GM18873 (cell line): Measurements from ENCODE around the gene KIF24.
"Not testable (repeated sequence)": the region's sequence is repeated elsewhere in the genome, so short reads cannot be mapped to it uniquely, and the experiment has no call there.

ENCODE experiments used
- ATAC-seq: cut with Tn5 transposase; IDR thresholded peaks from one replicate; pipeline ENCODE4 v1.9.1; 2021; ENCODE audit warnings: mild to moderate bottlenecking, moderate library complexity, moderate number of reproducible peaks; ENCODE audit not compliant: unreplicated experiment, low FRiP score

KIF24 gene

GRCh38 chr9:34367751-34368410 lies 38.8 kb upstream of the KIF24 start:
- ATAC-seq: not testable (repeated sequence)

- no peak for ATAC-seq
Observed at GRCh38 chr9:34366365-34366764, 37.3 kb upstream of the KIF24 start.

GRCh38 chr9:34365282-34365681 lies 36.2 kb upstream of the KIF24 start:
- no peak for ATAC-seq

- no peak for ATAC-seq
Observed at GRCh38 chr9:34363619-34364351, 34.7 kb upstream of the KIF24 start.

DNA sequence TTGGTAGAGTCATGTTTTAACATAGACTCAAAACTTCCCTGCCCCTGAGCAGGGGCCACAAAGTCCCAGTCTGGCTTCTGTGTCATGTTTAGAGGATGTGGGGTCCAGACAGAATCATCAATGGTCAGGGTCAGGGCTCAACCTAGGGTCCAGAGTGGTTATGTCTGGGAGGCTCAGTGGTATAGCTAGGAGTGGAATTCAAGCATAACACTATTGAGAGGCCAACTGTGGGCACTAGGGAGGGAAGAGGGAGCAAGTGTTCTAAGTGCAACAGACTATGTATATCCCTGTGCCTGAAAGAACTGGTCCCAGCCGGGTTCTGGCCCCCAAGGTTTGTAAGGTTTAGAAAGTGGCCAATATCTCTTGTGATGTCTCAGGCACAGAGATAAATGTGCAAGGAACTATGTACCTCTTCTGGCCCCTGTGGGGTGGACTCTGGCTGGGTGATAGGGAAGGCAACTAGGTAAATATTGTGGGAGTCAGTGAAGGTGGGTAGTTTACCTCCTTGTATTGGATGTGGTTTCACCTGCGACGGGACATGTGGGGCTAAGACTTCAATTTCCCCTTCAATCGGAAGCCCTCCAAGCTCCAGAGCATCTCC lies 33.6 kb upstream of the KIF24 start:
- no peak for ATAC-seq

GRCh38 chr9:34352957-34353356 lies 23.9 kb upstream of the KIF24 start:
- ATAC-seq: not testable (repeated sequence)

- ATAC-seq: not testable (repeated sequence)
Observed at GRCh38 chr9:34352122-34352652, 23.1 kb upstream of the KIF24 start.

DNA sequence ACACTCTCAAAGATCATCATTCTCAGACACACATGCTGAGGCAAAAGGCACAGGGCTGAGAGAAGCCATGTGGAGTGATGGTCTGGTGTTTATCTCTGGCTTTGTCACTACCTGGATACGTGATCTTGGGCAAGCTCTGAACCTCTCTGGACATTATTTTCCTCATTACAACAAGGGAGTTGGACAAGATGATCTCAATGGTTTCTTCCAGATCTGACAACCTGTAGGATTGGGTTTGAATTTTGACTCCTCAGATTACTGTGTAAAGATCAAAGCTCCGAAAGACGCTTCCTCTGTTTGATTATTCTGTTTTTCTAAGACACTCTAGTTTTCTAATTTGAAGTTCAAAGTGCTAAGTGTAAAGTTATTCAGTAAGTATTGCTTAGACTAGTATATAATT lies 20.3 kb upstream of the KIF24 start:
- no peak for ATAC-seq

DNA sequence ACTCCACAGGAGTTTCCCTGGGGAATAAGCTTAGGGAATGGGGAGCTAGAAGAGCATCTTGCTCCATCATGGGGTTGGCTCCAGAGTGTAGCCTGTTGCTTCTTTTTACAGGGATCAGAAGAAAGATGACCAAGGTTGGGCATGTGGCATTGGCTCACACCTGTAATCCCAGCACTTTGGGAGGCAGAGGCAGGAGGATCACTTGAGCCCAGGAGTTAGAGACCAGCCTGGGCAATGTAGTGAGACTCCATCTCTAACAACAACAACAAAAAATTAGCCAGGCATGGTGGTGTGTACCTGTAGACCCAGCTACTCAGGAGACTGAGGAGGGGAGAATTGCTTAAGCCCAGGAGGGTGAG lies 18.7 kb upstream of the KIF24 start:
- ATAC-seq: no peak

DNA sequence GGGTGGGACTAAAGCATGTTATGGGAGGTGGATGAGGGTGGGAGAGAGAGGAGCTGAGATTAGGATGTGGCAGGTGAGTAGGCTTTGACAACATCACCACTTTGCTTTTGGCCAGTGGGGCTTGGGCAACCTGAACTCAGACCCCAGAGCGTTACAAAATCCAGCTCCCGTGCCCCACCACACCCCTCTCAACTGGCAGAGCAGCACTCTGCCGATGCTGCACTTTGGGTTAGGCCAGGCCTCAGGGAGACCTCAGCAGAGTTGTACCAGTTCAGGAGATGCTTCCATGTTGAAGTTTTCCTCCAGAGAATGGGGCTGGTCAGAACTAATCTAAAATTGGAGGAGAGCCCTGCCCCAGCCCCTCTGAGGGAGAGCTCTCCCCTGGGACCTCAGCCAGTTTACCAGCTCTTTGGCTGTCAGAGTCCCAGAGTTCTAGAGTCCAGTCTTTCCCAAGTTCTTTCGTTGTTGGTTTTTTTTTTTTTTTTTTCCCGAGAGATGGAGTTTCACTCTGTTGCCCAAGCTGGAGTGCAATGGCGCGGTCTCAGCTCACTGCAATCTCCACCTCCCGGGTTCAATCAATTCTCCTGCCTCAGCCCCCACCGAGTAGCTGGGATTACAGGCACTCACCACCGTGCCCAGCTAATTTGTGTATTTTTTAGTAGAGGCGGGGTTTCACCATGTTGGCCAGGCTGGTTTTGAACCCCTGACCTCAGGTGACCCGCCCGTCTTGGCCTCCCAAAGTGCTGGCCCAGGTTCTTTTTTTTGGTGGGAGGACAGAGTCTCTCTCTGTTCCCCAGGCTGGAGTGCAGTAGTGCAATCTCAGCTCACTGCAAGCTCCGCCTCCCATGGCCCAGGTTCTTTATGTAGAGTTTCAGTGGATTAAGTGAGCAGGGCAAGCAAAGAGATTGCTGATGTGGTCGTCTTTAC lies 18.1 kb upstream of the KIF24 start:
- ATAC-seq: no peak

GRCh38 chr9:34343605-34344004 lies 14.5 kb upstream of the KIF24 start:
- no peak for ATAC-seq

GRCh38 chr9:34343090-34343489 lies 14.0 kb upstream of the KIF24 start:
- no peak for ATAC-seq

GRCh38 chr9:34341659-34342295 lies 12.7 kb upstream of the KIF24 start:
- ATAC-seq: no peak

DNA sequence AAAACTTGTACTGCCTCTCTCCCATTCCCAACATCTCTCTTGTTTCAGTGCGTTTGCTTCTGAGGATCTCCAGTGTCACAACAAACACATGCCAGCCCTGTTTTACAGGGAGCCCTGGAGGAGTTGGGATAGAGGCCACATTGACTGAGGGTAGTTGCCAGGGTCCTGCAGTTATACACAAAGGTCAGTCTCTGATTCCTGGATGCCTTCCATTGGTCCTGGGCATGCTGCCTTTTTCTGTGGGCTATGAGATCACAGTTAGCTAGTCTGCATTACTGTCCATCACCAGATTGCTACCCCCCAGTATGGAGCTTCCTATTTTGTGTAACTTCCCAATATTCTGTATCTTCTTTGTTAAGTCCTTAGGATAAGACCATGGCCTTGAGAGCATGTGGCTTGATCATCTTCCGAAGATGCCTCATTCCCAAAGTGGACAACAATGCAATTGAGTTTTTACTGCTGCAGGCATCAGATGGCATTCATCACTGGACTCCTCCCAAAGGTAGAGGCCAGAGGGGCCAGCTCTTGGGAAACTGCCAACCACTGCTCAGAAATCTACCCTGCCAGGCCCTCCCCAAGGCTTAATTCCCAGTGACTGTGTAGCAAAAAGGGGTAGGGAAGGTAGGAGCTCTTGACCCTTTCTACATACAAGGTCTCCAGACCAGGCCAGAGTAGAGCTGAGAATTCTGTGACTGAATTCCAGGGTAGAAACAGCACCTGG lies 9.8 kb upstream of the KIF24 start:
- no peak for ATAC-seq

GRCh38 chr9:34338079-34338478 lies 9.0 kb upstream of the KIF24 start:
- not testable (repeated sequence) for ATAC-seq

GRCh38 chr9:34337403-34337802 lies 8.3 kb upstream of the KIF24 start:
- no peak for ATAC-seq

- ATAC-seq: no peak
Observed at GRCh38 chr9:34335376-34335775, 6.3 kb upstream of the KIF24 start.

- ATAC-seq: no peak
Observed at GRCh38 chr9:34334916-34335315, 5.8 kb upstream of the KIF24 start.

- ATAC-seq: no peak
Observed at GRCh38 chr9:34334337-34334824, 5.3 kb upstream of the KIF24 start.
